Lung (tissue), 12 donors: ENCODE measurements around the gene SERPINB12. TPM values are rescaled to one million over a fixed set of nuclear protein-coding genes. Genes with fewer than 3 reads are reported as not detected.

Experiments
- ATAC-seq: fragments of 200-7000 bp; cut with Tn5 transposase; one replicate; pipeline ENCODE4 v1.9.1; 2020; ENCODE audit warnings: moderate number of reproducible peaks; ENCODE audit not compliant: insufficient read depth, low FRiP score
- DNase-seq, 3 donors: peaks; one replicate each; pipeline ENCODE4 v3.0.0-alpha.2; 2013 to 2017
- H3K27ac ChIP-seq, 2 donors: one replicate each; pipeline ENCODE4 v1.5.1; 2013; ENCODE audit warnings: mild to moderate bottlenecking in 2 of 2, moderate library complexity in 2 of 2, control low read depth in 1 of 2, inconsistent platforms in 1 of 2, low read depth in 1 of 2, low read length in 1 of 2
- H3K27me3 ChIP-seq, 3 donors: one replicate each; pipeline ENCODE4 v1.5.1; 2013; ENCODE audit warnings: low read length in 2 of 3; ENCODE audit not compliant: control insufficient read depth in 3 of 3, insufficient read depth in 3 of 3
- H3K36me3 ChIP-seq, 4 donors: one replicate each; pipeline ENCODE4 v1.5.1; 2013; ENCODE audit warnings: low read length in 4 of 4, mild to moderate bottlenecking in 1 of 4, moderate library complexity in 1 of 4; ENCODE audit not compliant: control insufficient read depth in 4 of 4, insufficient read depth in 4 of 4
- H3K4me1 ChIP-seq, 5 donors: one replicate each; pipeline ENCODE4 v1.5.1; 2013; ENCODE audit warnings: low read length in 5 of 5, mild to moderate bottlenecking in 2 of 5, moderate library complexity in 1 of 5; ENCODE audit not compliant: control insufficient read depth in 5 of 5, insufficient read depth in 5 of 5
- H3K4me3 ChIP-seq: one replicate; pipeline ENCODE4 v1.5.1; 2013; ENCODE audit warnings: mild to moderate bottlenecking, control low read depth, moderate library complexity
- H3K9ac ChIP-seq, 2 donors: one replicate each; pipeline ENCODE4 v1.5.1; 2013; ENCODE audit warnings: low read length in 2 of 2, control low read depth in 1 of 2; ENCODE audit not compliant: insufficient read depth in 1 of 2
- H3K9me3 ChIP-seq, 4 donors: one replicate each; pipeline ENCODE4 v1.5.1; 2013; ENCODE audit warnings: low read length in 3 of 4, mild to moderate bottlenecking in 1 of 4, moderate library complexity in 1 of 4; ENCODE audit not compliant: control insufficient read depth in 4 of 4, insufficient read depth in 3 of 4
- WGBS, 2 donors: extraction: QIAGEN DNeasy Blood & Tissue Kit; methylation state at CpG; one replicate each; pipeline ENCODE4 v1.1.7; 2013; 5-methylcytosine and 5-hydroxymethylcytosine counted together
- polyA plus RNA-seq, 2 donors: library from polyadenylated mRNA; stranded (reverse); fragments of 200-250 nt; gene quantifications; one replicate each; pipeline ENCODE4 v1.2.1, GENCODE V29; 2013
- total RNA-seq, 2 donors: library from RNA; depleted of rRNA in 1 of 2; stranded (reverse); fragments of >200 nt in 1 of 2; gene quantifications; one replicate each; pipeline ENCODE4 v1.2.1, GENCODE V29; 2014 to 2021
- TF ChIP-seq, protein P1 (sequence below): IDR thresholded peaks from 2 replicates; pipeline ENCODE4 v1.5.1; 2012; ENCODE audit warnings: mild to moderate bottlenecking; ENCODE audit errors: control extremely low read depth, extremely low read depth
- donor health status: control.
- donor health status: control.
- donor health status: Bipolar disorder and iron deficiency.
- donor health status: healthy.
- donor health status: DM: yes; HTN: yes; CAD: no.

SERPINB12 gene
- total and polyA plus RNA-seq, 4 donors = not detected

DNA sequence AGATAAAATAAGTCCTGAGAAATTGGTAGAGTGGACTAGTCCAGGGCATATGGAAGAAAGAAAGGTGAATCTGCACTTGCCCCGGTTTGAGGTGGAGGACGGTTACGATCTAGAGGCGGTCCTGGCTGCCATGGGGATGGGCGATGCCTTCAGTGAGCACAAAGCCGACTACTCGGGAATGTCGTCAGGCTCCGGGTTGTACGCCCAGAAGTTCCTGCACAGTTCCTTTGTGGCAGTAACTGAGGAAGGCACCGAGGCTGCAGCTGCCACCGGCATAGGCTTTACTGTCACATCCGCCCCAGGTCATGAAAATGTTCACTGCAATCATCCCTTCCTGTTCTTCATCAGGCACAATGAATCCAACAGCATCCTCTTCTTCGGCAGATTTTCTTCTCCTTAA, 54.8 kb downstream of the SERPINB12 start:
- no peaks in the 10 kb centered on the region for H3K27me3 ChIP-seq
- DNase-seq (no peak), ATAC-seq (no peak)
- 77 to 79% methylated on average over 14 of the region's 14 CpGs for WGBS, 2 donors
- H3K4me1 ChIP-seq = no peaks in the 10 kb centered on the region
- H3K9me3 ChIP-seq = peaks cover 0 to 4% (median 0%) of the 10 kb centered on the region in 4 donors
- H3K9ac ChIP-seq = no peak overlapping the region
- TF ChIP-seq, protein P1, sequence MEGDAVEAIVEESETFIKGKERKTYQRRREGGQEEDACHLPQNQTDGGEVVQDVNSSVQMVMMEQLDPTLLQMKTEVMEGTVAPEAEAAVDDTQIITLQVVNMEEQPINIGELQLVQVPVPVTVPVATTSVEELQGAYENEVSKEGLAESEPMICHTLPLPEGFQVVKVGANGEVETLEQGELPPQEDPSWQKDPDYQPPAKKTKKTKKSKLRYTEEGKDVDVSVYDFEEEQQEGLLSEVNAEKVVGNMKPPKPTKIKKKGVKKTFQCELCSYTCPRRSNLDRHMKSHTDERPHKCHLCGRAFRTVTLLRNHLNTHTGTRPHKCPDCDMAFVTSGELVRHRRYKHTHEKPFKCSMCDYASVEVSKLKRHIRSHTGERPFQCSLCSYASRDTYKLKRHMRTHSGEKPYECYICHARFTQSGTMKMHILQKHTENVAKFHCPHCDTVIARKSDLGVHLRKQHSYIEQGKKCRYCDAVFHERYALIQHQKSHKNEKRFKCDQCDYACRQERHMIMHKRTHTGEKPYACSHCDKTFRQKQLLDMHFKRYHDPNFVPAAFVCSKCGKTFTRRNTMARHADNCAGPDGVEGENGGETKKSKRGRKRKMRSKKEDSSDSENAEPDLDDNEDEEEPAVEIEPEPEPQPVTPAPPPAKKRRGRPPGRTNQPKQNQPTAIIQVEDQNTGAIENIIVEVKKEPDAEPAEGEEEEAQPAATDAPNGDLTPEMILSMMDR = no peak
- no peaks in the 10 kb centered on the region for H3K36me3 ChIP-seq
- H3K4me3 ChIP-seq = no peak overlapping the region
- no peak overlapping the region for H3K27ac ChIP-seq

DNA sequence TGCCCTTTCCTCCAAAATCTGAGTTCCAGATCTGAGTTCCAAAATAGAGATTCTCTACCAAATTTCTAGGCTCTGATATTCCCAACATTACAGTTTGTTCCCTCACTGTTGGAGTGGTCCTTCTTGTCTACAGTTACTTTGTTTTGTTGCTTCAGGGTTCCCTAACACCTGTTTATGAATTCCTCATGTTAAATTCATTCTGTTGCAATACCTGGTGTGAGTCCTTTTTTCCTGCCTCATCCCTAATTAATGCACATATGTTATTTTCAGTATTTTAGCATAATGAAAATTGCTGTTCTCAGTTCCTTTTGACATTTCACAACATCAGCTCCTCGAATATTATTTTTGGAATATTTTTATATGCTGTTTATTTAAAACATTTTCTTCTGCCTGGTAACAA, 61.2 kb downstream of the SERPINB12 start:
- TF ChIP-seq, protein P1 = no peak
- Histone ChIP-seq H3K9ac (no peak overlapping the region), H3K27ac (no peak overlapping the region), H3K36me3 (no peaks in the 10 kb centered on the region), H3K4me3 (no peak overlapping the region), H3K4me1 (no peaks in the 10 kb centered on the region), H3K27me3 (no peaks in the 10 kb centered on the region), H3K9me3 (no peaks in the 10 kb centered on the region)
- no peak for ATAC-seq
- 36 to 64% methylated on average over 1 of the region's 1 CpG for WGBS, 2 donors
- no peak for DNase-seq

DNA sequence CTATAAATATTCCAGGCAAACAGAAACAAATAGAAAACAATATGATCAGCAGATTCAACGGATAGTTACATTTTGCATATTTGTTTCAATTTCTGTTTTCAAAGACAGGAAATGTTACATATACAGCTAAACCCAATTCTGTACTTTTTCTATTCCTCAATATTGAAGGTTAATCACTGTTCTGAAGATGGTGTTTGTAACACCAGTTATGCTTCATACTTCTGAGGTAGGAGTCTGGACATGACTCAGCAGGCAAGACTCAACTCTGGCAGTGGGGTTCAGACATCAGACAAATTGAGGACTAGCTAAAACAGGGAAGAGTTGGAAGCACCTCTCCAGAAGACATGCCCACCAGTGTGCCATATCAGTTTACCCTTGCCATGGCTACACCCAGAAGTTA, 61.6 kb downstream of the SERPINB12 start:
- no peak overlapping the region for H3K9ac ChIP-seq
- 0 to 2% methylated on average over 1 of the region's 1 CpG for WGBS, 2 donors
- H3K4me3 ChIP-seq = no peak overlapping the region
- TF ChIP-seq, protein P1 = no peak
- ATAC-seq (no peak), DNase-seq (no peak)
- H3K27ac ChIP-seq = no peak overlapping the region
- no peaks in the 10 kb centered on the region for H3K36me3 ChIP-seq
- H3K9me3 ChIP-seq = no peaks in the 10 kb centered on the region
- H3K27me3 ChIP-seq = no peaks in the 10 kb centered on the region
- H3K4me1 ChIP-seq = no peaks in the 10 kb centered on the region
